ENCODE measurements around the gene VAV2.

Gene VAV2

DNA sequence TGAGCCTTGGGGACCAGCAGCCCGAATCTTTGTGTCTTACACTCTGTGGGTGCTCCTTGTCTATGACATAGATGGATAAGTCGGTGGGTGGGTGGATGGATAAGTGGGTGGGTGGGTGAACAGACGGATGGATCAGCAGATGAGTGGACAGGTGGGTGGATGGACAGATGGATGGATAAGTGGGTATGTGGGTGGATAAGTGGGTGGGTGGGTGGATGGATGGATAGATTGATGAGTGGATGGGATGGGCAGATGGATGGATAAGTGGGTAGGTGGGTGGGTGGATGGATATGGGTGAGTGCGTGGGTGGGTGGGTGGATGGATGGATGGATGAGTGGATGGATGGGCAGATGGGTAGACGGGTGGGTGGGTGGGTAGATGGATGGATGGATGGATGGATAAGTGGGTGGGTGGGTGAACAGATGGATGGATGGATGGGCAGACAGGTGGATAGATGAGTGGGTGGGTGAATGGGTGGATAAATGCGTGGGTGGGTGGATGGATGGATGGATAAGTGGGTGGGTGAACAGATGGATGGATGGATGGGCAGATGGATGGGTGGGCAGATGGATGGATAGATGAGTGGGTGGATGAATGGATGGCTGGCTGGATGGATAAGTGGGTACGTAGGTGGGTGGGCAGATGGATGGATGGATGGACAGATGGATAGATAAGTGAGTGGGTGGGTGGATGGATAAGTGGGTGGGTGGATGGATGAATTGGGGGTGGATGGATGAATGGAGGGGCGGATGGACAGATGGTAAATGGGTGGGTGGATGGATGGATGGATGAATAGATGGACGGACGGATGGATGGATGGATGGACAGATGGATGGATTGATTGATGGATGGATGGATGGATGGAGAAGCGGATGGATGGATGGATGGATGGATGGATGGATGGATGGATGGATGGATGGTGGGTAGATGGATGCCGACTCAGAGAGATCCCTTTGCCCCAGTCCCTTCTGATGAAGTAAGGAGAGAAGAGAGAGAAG is 121.2 kb downstream of the VAV2 start:
- DNase-seq = no peak

DNA sequence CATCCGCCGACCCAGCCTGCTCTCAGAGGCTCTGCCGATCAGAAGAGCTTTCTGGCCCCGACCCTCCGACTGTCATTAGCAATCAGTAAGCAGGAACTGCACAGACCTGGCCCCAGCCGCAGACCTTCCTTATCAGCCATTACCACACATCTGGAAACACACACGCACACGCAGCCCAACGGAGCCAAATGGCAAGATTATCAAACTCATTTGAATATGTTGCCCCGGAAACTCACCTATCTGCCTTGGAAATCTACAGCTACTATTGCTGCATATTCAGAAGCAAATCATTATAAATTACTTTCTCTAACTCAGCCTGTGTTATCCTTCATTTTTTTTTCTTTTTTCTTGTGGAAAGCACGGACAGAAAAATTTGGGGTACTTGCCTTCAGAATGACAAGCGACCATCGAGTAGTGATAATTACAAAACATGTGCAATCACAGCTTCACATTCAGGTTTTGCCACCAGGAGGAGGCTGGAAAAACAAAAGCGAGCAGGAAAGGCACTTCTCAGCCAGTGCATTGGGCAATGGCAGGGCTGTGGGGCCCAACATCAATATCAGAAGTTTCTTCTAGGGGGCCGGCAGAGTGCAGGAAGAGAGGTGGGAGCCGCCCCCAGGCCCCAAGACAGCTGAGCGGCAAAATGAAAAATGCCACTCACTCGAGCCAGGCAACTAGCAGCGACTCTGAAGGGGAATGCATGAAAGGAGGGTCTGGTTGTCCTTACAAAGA is 122.3 kb downstream of the VAV2 start:
- no peak for DNase-seq

DNA sequence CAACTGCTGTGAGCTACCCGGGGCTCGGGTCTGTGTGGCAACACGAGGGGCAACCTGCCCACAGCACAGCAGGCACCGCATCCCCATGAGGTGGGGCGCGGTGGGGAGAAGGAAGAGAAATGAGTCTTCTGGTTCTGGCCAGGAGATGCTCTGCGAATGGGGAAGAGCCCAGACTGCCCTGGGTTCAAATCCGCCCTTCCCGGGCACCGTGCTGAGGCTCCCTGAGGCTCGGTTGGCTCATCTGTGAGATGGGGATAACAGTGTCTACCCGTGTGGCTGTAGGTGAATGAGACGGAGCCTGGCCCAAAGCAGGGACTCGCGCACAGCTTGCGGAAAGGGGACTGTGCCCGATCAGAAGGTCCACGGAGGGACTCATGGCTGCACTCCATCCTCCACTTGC is 123.9 kb downstream of the VAV2 start:
- DNase-seq = no peak

DNA sequence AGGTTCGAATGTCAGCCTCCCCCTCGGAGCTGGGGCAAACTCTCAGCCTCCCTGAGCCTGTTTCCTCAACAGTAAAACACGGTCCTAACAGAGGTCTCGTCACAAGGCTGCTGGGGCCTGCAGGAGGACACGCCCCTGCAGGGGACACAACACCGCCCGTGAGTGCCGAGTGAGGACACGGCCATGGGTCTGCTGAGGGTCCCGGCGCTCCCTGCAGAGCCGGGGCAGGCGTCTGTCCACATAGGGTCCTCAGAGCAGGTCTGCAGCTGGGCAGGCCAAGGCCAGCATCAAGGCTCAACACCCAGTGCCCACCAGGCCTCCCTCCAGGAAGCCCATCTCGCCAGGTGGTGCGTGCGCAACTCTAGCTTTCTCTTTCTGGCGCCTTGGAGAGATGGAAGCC is 125.2 kb downstream of the VAV2 start:
- DNase-seq = no peak

DNA sequence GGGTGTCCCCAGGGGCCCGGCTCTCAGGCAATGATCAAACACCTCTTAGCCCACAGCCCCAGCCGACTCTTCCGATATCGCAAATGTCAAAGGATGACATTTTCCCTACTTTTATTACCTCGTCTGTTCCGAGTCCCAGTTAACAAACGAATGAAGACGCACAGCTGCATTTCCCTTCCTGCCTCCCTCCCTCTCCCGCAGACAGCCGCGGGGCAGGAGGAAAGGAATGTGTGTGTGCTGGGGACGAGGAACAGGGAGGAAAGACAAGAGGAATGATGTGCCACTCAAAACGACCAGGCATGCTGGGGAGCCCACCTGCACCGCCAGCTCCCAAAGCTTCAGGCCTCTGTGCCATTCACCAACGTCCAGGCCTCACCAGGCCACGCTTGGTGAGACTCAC is 128.1 kb downstream of the VAV2 start:
- DNase-seq = no peak

DNA sequence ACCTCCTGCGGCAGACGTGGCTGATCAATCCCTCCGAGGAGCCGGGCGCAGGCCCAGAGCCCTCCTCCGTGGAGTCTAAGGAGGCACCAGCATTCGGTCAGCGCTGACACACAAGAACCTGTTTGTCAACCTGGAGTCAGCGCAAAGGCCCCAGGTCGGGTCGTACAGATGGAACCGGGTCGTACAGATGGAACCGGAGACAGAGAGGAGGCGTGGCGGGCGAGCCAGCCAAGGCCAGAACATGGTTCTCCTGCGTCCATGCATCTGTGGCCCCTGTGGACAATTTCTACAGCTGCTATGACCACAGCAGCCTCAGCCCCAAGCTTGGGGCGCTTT is 128.9 kb downstream of the VAV2 start:
- no peak for DNase-seq

DNA sequence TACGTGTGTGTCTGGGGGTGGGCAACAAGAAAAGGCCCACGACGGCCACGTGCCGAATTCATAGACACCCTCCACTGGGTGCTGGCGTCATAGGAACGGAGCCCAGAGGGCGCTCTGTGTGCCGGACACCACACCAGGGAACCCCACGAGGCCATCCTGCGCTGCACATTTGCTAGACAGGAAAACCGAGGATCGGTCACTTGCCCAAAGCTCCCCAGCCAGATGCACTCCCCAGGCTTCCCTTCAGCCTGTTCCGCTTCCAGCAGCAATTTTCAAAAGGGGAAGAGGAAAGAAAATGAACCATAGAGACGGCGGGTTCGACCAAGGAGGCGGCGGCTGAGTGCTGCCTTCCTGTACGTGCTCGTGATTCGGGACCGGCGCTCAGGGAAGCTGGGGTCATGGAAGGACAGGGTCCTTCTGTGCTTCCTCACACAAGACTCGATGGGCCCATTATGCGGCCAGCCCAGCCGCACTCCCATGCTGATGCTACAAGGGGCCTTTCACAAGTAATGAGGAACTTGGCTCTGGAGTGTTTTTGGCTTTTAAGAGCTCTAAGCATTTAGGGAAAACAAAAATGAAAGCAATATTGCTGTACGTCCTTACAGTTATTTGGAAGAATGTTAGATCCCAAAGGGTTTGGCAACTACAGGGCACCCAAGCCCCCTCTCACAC is 129.4 kb downstream of the VAV2 start:
- peak; percentile 53 for DNase-seq

DNA sequence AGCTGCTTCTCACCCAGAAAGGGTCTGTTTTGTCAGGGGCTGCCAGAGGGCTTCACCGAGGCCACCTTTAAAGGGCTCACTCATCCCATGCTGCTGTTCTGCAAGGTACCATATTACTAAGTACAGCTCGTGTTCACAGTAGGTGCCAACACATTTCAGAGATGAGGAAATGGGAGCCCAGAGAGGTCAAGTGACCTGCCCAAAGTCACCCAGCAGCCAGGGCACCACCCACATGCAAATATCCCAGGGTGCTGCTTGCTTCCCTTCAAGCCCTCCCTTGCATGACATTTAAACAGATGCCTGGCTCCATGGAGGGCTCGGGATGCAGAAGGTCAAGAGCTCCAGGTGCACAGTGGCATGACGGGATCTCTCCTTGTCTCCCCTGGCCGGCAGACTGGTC is 130.4 kb downstream of the VAV2 start:
- no peak for DNase-seq

DNA sequence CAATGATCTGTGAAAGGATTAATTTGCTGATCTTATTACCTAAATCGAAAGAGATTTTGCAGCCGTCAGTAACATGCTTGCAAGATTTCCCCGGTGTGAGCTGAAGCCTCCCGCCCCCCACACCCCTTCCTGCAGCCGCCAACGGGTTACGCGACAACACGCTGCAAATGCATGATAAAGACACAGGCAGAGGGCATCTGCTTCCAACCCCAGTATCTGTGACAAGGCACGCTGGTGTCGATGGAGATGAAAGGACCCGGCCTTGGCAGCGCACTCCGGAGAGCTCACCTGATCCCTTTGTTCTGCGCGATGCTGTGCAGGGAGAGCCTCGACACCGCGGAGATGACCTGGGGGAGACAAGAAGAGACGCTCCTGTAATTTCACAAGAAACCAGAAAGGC is 131.0 kb downstream of the VAV2 start:
- DNase-seq = no peak

DNA sequence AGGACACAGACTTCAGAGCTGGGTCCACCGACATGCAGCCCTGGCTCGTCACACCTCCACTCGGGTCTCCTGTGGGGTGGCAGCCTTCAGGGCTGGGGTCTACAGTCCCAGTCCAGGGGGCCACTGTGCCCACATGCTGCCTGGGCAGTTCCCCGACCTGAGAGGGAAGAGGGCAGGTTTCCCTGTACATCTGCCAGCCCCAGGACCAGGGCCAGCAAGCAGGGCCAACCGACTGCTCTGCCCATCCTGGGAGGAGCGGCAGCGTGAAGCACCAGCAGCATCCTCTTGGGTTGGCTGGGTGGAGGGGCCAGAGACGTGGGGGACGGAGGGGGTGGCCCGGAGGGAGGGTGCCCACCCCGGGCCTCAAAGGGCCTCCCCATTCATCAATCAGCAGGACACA is 133.4 kb downstream of the VAV2 start:
- DNase-seq = no peak

DNA sequence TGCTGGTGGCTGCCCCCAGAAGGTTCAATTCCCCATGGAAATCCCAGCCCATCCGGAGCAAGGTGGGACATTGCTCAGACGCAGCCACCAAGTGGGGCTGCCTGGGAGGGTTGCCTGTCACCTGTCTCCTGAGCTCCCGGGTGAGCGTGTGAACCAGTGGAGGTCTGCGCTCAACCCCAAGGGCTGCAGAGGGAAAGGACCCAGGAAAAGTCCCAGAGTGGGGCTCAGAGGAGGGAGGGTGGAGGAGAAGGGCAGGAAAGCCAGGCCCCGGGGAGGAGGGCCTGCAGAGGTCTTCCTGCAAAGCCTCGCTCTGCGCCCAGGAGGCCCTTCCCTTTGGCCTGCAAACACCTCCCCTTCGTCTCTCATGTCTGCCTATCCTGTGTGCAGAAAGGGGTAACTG is 134.5 kb downstream of the VAV2 start:
- no peak for DNase-seq

DNA sequence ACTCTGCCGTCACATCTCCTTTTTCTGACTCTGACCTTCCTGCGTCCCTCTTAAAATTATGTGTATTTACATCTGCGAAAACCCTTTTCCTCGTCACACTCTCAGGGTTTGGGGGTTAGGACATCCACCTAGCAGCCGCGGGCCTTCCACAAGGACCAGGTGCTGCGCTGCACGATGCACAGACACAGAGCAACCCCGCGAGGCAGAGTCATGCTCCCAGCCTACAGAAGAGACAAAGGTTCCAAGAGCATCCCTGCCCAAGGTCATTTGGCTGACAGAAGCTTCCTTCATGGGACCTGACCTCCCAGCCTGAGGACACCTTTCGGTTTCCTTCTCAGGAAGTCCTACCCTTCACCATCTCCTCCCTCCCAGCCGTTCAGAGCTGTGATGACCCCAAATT is 135.3 kb downstream of the VAV2 start:
- no peak for DNase-seq

DNA sequence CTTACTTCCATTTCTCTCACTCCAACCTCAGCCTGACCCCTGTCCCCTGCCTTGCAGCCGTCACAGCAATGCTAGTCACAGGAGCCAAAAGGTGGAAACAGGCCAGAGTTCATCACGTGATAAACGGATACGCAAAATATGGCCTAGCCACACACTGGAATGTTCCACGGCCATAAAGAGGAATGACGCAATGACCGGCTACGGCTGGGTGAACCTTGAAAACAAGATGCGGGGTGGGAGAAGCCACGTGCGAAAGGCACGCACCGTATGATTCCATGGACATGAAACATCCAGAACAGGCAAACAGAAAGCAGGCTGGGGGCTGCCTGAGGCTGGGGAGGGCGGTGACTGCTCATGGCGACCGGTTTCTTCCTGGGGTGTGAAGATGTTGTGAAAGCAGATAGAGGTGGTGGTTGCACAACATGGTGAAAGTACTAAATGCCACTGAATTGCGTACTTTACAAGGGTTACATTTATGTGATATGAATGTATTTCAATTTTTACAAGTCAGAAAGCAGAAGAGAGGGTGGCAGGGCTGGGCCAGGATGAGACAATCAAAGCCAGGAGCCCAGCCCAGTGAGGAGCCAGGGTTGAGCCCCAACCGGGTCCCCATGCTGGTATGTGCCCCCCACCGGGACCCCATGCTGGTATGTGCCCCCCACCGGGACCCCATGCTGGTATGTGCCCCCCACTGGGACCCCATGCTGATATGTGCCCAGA is 136.2 kb downstream of the VAV2 start:
- peak; percentile 74 for DNase-seq

DNA sequence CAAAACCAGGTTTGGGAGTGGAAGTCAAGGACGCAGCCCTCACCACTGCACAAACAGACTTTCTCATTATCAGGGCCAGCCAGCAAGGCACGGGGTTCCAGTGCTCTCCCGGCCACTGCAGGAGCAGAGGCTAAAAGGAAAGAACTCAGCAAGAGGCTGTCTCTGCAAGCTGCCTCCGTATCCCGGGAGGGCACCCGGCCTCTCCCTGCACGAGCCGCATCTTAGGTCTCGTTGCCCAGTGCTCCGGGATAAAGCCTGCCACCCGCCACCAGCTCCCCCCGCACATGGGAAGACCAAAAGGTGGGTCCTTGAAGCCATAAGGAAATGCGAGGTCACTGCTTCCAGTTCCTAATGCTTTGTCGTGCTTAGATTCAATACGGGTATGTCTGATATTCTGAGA is 136.8 kb downstream of the VAV2 start:
- DNase-seq = no peak

DNA sequence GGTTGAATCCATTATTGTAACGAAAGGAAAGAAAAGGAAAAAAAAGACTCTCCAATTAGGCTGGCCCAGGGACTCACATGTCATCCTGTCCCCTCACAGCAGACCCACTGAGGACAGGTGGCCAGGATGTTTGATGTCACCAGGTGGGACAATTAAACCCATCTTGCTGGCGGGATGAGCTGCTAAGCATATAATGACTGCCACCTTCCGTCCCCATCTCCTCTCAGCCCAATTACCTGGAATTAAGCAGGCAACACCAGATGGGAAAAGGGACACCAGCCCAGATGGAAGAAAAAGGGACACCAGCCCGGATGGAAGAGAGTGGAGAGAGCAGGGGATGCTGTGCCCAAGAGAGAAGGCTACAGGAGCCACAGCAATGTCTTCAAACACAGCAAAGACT is 137.4 kb downstream of the VAV2 start:
- no peak for DNase-seq

DNA sequence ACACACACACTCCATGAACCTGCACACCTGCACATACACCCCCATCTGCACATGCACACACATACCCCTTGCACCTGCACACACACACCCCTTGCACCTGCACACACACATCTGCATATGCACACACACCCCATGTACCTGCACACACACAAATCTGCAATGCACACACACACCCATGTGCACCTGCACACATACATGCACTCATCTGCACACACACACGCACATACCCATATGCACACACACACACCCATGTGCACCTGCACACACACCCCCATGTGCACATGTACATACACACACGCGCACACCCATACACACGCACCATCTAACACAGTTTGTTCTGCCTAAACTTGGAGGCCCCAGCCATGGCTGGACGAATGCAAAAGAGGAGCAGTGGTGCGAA is 138.1 kb downstream of the VAV2 start:
- no peak for DNase-seq

DNA sequence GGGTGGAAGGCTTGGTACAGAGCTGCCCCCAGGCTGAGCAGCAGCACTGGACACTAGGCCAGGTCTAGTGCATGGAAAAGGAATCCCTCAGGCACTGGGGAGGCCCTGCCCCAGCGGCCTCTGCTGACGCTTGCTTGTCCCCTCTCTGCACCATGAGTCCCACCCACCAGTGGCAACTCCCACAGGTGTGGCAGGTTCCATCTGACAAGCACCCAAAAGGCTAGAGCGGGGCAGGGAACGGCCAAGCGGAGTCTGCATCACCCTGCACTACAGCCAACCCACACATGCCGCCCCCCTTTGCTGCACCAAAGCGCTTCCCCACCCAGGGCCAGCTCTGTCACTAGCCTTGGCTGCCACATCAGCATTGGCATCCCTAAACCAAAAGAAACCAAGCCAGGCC is 138.8 kb downstream of the VAV2 start:
- no peak for DNase-seq

DNA sequence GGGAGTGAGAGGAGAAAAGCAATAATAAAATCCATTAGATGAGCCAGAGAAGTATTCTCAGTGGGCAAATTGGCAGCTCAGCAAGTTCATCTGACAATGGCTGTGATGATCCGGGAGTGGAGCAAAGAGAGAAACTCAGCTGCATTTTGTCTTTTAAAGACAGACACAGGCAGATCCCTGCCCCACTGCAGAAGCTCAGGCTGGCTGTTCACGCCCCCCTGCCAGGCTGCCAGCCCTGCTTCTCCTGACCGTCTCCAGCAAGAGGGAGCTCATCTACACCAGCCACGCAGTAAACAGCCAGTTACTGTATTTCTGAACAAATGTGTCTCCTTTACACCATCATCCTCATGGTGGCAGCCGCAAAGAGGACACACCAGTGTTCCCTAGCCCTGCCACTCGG is 139.7 kb downstream of the VAV2 start:
- DNase-seq = no peak

DNA sequence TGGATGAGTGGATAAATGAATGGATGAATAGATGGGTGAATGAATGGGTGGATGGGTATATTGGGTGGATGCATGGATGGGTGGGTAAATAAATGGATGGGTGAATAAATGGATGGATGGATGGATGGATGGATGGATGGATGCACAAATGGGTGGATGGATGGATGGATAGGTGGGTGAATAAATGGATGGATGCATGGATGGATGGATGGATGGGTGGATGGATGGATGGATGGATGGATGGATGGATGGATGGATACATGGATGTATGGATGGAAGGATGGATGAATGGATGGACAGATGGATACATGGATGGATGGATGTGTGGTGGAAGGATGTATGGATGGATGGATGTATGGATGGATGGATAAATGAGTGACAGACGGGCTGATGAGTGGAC is 140.4 kb downstream of the VAV2 start:
- no peak for DNase-seq

DNA sequence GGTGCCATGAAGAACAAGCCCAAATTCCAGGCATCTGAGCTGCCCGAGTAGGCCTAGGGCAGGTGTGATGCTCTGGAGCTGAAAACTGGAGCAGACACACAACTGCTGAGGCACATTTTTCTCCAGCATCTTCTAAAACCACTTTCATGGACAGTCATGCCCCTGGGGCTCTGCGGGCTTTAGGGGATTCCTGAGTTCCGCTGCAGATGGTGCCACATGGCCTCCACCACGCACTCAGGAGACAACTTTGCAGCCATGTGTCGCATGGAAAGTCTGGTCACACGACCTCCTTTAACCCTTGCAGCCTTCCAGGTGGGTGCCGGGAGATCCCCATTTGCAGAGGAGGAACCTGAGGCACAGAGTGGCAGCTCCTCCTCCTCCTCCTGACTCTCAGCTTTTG is 141.2 kb downstream of the VAV2 start:
- DNase-seq = no peak

DNA sequence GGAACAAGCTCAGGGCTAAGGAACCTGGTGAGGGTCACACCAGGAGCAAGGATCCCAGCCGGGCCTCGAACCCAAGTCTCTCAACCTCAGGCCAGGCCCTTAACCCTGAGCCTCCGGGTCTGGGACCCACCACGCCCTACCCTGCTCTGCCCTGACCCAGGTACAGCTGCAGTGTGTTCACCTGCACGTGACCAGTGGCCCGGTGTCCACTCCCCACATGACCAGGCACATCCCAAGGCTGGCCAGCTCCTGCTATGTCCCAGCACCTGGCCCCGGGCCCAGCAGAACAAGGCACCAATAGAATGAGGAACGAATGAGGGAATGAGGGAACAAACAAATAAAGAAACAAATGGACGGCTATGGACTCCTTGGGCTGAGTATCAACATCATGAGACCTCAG is 142.0 kb downstream of the VAV2 start:
- DNase-seq = no peak

DNA sequence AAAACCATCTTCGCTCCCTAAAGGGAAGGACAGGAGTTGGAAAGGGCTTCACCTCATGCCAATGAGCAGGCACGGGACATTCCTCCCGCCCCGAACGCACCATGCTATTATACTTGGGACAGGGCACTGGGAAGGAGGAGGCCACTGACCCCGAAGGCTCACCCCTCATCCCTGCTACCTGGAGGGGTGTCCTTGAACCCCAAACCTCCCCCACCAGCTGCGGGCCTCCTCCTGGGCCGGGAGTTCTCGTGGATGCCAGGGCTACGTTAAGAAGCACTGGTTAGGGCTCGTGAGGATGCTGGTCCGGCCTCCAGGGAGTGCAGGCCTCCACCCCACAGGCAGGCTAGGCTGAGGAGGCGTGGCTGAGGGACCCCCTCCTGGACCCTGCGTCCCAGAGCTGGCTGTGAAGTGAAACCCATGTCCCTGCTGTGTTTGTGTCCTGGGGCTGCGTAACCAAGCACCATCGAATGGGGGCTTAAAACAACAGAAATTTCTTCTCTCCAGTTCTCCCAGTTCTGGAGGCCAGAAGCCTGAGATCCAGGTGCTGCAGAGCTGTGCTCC is 142.9 kb downstream of the VAV2 start:
- DNase-seq = no peak

Measured in CD4-positive, alpha-beta T cell treated with Interferon gamma for 1 hour (primary cell).